NCI-H524 treated with DMSO at 0.1 percent for 48 hours (cell line): Measurements from ENCODE around the gene ADD3.

Source experiments
- DNase-seq: peaks from one replicate; lab custom pipeline; 2025; lab: John Stamatoyannopoulos, UW

The ADD3 gene

GRCh38 chr10:110067960-110068770 is 60.4 kb downstream of the ADD3 start:
- DNase-seq, result no peak

- no peak for DNase-seq
Observed at GRCh38 chr10:110068780-110069179, 61.0 kb downstream of the ADD3 start.

- DNase-seq, result no peak
Observed at GRCh38 chr10:110069502-110069982, 61.8 kb downstream of the ADD3 start.

- no peak for DNase-seq
Observed at GRCh38 chr10:110073896-110074295, 66.1 kb downstream of the ADD3 start.

- DNase-seq, result no peak
Observed at GRCh38 chr10:110074298-110074697, 66.5 kb downstream of the ADD3 start.

GRCh38 chr10:110074758-110075671 is 67.2 kb downstream of the ADD3 start:
- no peak for DNase-seq

- no peak for DNase-seq
Observed at GRCh38 chr10:110075686-110076085, 67.9 kb downstream of the ADD3 start.

GRCh38 chr10:110076559-110077318 is 69.0 kb downstream of the ADD3 start:
- no peak for DNase-seq

- DNase-seq, result no peak
Observed at GRCh38 chr10:110077436-110078130, 69.8 kb downstream of the ADD3 start.

- no peak for DNase-seq
Observed at GRCh38 chr10:110078317-110078716, 70.5 kb downstream of the ADD3 start.

- DNase-seq, result no peak
Observed at GRCh38 chr10:110081911-110082310, 74.1 kb downstream of the ADD3 start.

GRCh38 chr10:110083884-110084283 is 76.1 kb downstream of the ADD3 start:
- DNase-seq, result no peak

GRCh38 chr10:110087682-110088081 is 79.9 kb downstream of the ADD3 start:
- no peak for DNase-seq

GRCh38 chr10:110088367-110089104 is 80.8 kb downstream of the ADD3 start:
- DNase-seq, result no peak

GRCh38 chr10:110091830-110092229 is 84.0 kb downstream of the ADD3 start:
- no peak for DNase-seq

GRCh38 chr10:110093722-110094121 is 85.9 kb downstream of the ADD3 start:
- DNase-seq, result no peak

GRCh38 chr10:110094786-110095185 is 87.0 kb downstream of the ADD3 start:
- DNase-seq, result no peak

GRCh38 chr10:110101464-110102144 is 93.8 kb downstream of the ADD3 start:
- no peak for DNase-seq

- DNase-seq, result no peak
Observed at GRCh38 chr10:110103921-110104461, 96.2 kb downstream of the ADD3 start.

GRCh38 chr10:110105873-110106272 is 98.1 kb downstream of the ADD3 start:
- no peak for DNase-seq
